Nephron progenitor cell (in vitro differentiated cells): ENCODE results near the gene NR5A1.

ENCODE experiments used
- DNase-seq: peaks from one replicate; pipeline ENCODE4 v3.0.0; 2021
- H3K27ac Mint-ChIP-seq: 2 replicates; pipeline ENCODE4 v1.8.0; 2021; ENCODE audit warnings: mild to moderate bottlenecking, moderate library complexity, mixed read lengths
- H3K27me3 Mint-ChIP-seq: 2 replicates; pipeline ENCODE4 v1.8.0; 2021; ENCODE audit warnings: mild to moderate bottlenecking, low read depth, mixed read lengths; ENCODE audit not compliant: poor library complexity
- H3K36me3 Mint-ChIP-seq: 2 replicates; pipeline ENCODE4 v1.8.0; 2021; ENCODE audit warnings: low read depth, mixed read lengths
- H3K4me1 Mint-ChIP-seq: 2 replicates; pipeline ENCODE4 v1.8.0; 2021; ENCODE audit warnings: mixed read lengths
- H3K4me3 Mint-ChIP-seq: 2 replicates; pipeline ENCODE4 v1.8.0; 2021; ENCODE audit warnings: mild to moderate bottlenecking, moderate library complexity, mixed read lengths
- H3K9me3 Mint-ChIP-seq: 2 replicates; pipeline ENCODE4 v1.8.0; 2021; ENCODE audit warnings: mild to moderate bottlenecking, moderate library complexity, mixed read lengths
- TF ChIP-seq, protein P1 (sequence below): fragments of 200-600 bp; sonication (generic); IDR thresholded peaks from 2 replicates; pipeline ENCODE4 v1.5.0; 2021; ENCODE audit warnings: antibody characterized with exemption

The NR5A1 gene

GRCh38 chr9:124514125-124514524 is 6.9 kb upstream of the NR5A1 start:
- Mint-ChIP-seq H3K27ac (no peak overlapping the region), H3K27me3 (peaks cover 18% of the 10 kb centered on the region), H3K9me3 (no peaks in the 10 kb centered on the region), H3K36me3 (peaks cover 21% of the 10 kb centered on the region), H3K4me3 (no peak overlapping the region), H3K4me1 (peaks cover 17% of the 10 kb centered on the region)
- no peak for DNase-seq
- TF ChIP-seq, protein P1, sequence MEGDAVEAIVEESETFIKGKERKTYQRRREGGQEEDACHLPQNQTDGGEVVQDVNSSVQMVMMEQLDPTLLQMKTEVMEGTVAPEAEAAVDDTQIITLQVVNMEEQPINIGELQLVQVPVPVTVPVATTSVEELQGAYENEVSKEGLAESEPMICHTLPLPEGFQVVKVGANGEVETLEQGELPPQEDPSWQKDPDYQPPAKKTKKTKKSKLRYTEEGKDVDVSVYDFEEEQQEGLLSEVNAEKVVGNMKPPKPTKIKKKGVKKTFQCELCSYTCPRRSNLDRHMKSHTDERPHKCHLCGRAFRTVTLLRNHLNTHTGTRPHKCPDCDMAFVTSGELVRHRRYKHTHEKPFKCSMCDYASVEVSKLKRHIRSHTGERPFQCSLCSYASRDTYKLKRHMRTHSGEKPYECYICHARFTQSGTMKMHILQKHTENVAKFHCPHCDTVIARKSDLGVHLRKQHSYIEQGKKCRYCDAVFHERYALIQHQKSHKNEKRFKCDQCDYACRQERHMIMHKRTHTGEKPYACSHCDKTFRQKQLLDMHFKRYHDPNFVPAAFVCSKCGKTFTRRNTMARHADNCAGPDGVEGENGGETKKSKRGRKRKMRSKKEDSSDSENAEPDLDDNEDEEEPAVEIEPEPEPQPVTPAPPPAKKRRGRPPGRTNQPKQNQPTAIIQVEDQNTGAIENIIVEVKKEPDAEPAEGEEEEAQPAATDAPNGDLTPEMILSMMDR: no peak

DNA sequence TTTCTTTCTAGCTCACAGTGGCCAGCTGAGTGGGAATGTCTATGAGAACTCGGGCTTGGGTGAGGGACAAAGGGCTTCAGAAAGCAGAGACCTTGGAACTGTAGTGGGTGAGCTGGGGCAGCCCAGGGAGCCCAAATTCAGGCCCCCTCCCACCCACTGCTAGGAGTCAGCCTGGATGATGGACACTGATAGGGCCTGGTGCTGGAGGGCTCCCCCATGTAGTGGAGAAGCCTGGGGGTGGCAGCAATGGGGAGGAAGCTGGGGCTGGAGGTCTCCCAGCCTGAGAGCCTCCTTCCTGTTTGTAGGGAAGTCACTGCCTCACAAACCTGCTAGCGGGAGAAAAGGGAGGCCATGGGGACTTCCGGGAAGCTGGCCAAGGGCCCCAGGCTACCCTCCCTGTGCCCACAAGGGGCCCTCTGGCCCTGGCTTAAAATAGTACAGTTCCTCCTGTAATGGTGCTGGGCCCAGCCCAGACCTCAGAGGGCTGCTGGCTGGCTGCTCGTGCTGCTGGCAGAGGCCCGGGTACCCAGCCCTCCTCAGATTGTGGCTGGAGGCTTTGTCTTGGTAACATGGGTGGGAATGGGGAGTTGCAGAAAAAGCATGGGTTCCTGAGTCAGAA is 6.3 kb upstream of the NR5A1 start:
- Mint-ChIP-seq H3K9me3 (no peaks in the 10 kb centered on the region), H3K4me1 (peaks cover 17% of the 10 kb centered on the region), H3K27ac (no peak overlapping the region), H3K27me3 (peaks cover 19% of the 10 kb centered on the region), H3K36me3 (peaks cover 16% of the 10 kb centered on the region), H3K4me3 (no peak overlapping the region)
- no peak for DNase-seq
- TF ChIP-seq, protein P1: no peak

DNA sequence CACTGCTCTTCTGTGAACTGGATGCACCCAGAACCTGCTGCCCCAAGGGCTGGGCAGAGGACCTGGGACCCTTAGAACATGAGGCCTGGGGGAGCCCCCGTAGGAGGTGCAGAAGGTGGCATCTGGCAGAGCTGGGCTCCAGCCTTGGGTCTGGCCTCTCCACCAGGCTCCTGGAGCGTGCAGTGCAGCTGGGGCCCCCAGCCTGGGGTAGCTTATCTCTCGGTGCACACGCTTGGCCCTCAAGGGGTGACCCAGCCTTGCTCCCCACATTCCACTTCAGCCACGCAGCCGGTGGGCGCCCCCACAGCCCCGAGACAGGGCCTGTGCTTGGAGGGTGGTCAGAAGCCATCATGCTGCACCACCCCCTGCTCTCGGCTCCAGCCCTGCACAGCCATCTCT is 5.6 kb upstream of the NR5A1 start:
- no peaks in the 10 kb centered on the region for H3K9me3 Mint-ChIP-seq
- no peak overlapping the region for H3K4me3 Mint-ChIP-seq
- TF ChIP-seq, protein P1: no peak
- H3K36me3 Mint-ChIP-seq: peaks cover 10% of the 10 kb centered on the region
- H3K27me3 Mint-ChIP-seq: peaks cover 25% of the 10 kb centered on the region
- DNase-seq: no peak
- peaks cover 17% of the 10 kb centered on the region for H3K4me1 Mint-ChIP-seq
- no peak overlapping the region for H3K27ac Mint-ChIP-seq

GRCh38 chr9:124511891-124512805 is 4.9 kb upstream of the NR5A1 start:
- Mint-ChIP-seq H3K36me3 (peaks cover 3% of the 10 kb centered on the region), H3K4me1 (peaks cover 21% of the 10 kb centered on the region), H3K27ac (no peak overlapping the region), H3K27me3 (peaks cover 29% of the 10 kb centered on the region), H3K9me3 (no peaks in the 10 kb centered on the region), H3K4me3 (no peak overlapping the region)
- TF ChIP-seq, protein P1: no peak
- no peak for DNase-seq

- Mint-ChIP-seq H3K4me3 (no peak overlapping the region), H3K36me3 (no peaks in the 10 kb centered on the region), H3K9me3 (no peaks in the 10 kb centered on the region), H3K4me1 (peaks cover 26% of the 10 kb centered on the region), H3K27me3 (peaks cover 34% of the 10 kb centered on the region), H3K27ac (no peak overlapping the region)
- TF ChIP-seq, protein P1: no peak
- DNase-seq: no peak
Observed at GRCh38 chr9:124511426-124511840, 4.2 kb upstream of the NR5A1 start.
